Pons (tissue), 1 donor: ENCODE data around the gene ZBTB18.

Source experiments
- DNase-seq: peaks from one replicate; pipeline ENCODE4 v3.0.0-alpha.2; 2016; ENCODE audit warnings: low spot score

ZBTB18 gene

GRCh38 chr1:244089561-244089960, 38.5 kb downstream of the ZBTB18 start:
- DNase-seq: no peak

GRCh38 chr1:244090645-244091044, 39.6 kb downstream of the ZBTB18 start:
- DNase-seq: no peak

GRCh38 chr1:244092293-244092963, 41.3 kb downstream of the ZBTB18 start:
- DNase-seq: no peak

GRCh38 chr1:244092964-244093638, 42.0 kb downstream of the ZBTB18 start:
- DNase-seq: no peak

- DNase-seq: no peak
Measured at GRCh38 chr1:244094880-244095528, 43.9 kb downstream of the ZBTB18 start.

- DNase-seq: no peak
Measured at GRCh38 chr1:244095529-244095911, 44.4 kb downstream of the ZBTB18 start.

GRCh38 chr1:244096066-244096610, 45.1 kb downstream of the ZBTB18 start:
- no peak for DNase-seq

GRCh38 chr1:244096691-244097090, 45.6 kb downstream of the ZBTB18 start:
- DNase-seq: no peak

- no peak for DNase-seq
Measured at GRCh38 chr1:244097523-244098405, 46.7 kb downstream of the ZBTB18 start.

- DNase-seq: no peak
Measured at GRCh38 chr1:244099258-244099930, 48.3 kb downstream of the ZBTB18 start.

- no peak for DNase-seq
Measured at GRCh38 chr1:244100276-244100675, 49.2 kb downstream of the ZBTB18 start.

GRCh38 chr1:244100704-244101453, 49.8 kb downstream of the ZBTB18 start:
- no peak for DNase-seq

- DNase-seq: no peak
Measured at GRCh38 chr1:244102046-244102445, 51.0 kb downstream of the ZBTB18 start.

GRCh38 chr1:244102468-244102867, 51.4 kb downstream of the ZBTB18 start:
- no peak for DNase-seq

- no peak for DNase-seq
Measured at GRCh38 chr1:244104309-244105060, 53.4 kb downstream of the ZBTB18 start.

- no peak for DNase-seq
Measured at GRCh38 chr1:244106176-244106575, 55.1 kb downstream of the ZBTB18 start.
